ENCODE results near the gene PHACTR1. TPM values are rescaled to one million over a fixed set of nuclear protein-coding genes. Genes with fewer than 3 reads are reported as not detected.

The PHACTR1 gene
- total RNA-seq, 1 donor from 2014 or later: 7.9 TPM

DNA sequence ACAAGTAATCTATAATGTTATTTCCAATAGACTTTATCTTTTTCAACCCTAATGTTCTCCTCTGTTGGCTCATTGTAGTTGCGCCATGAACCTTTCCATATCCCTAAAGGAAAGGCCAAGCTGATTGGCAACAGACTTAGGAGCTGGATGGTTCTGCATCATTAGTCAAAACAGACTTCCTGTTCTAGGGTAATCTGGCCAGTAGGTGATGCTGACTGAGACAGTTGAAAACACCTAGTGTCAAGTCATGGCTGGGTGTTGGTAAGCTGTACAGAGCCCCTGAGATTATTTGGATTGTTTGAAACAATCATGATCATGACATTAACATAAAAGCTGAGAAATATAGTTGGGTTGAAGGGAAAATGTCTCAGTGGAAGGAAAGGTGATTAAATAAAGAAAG lies 231.4 kb downstream of the PHACTR1 start:
- DNase-seq (ENCODE audit: low read depth): no peak

DNA sequence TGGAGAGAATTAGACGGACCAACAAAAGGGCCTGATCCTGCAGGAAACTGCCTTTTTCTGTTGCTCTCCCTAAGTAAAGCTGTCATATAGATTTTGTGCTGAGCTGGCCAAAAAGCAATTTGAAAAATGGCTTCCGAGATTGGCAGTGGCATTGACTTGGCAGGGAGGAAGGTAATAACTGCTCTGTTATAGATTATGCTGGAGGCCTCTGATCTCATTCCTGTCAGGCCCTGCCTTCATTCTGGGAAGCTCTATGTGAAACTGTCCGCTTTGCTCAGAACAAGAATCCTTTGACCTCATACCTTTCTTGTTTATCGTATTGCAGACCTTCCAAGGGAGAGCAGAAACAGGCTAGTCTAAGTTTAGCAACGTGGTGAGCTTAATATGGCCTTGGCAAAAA lies 234.4 kb downstream of the PHACTR1 start:
- DNase-seq (ENCODE audit: low read depth): no peak

DNA sequence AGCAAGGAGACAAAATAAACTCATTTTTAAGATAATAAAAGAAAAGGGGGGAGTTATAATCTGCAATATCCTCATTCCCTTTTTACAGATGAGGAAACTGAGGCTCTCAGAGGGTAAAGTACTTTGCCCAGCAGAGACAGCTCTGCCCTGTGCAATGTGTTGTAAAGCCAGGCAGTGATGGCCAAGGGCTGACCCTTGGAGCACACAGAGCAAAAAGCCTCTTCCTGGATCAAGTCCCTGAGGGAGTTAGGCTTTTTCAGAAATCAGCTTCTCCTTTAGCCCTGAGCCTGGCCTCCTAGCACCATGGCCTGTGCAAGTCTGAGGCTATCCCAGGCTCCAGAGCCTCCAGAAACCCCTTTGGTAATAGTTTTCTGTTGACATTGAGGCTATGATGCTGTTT lies 234.8 kb downstream of the PHACTR1 start:
- no peak for DNase-seq (ENCODE audit: low read depth)

DNA sequence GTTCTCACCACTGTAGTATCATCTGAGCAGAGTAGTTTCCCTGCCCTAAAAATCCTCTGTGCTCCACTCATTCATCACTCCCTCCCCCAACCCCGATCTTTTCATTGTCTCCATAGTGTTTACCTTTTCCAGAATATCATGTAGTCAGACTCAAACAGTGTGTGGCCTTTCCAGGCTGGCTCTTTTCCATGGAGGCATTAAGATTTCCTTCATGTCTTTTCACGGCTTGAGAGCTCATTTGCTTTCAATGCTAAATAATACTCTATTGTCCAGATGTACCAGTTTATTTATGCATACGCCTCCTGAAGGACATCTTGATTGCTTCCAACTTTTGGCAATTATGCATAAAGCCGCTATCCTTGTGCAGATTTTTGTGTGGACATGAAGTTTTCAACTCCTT lies 235.8 kb downstream of the PHACTR1 start:
- DNase-seq (ENCODE audit: low read depth): no peak

DNA sequence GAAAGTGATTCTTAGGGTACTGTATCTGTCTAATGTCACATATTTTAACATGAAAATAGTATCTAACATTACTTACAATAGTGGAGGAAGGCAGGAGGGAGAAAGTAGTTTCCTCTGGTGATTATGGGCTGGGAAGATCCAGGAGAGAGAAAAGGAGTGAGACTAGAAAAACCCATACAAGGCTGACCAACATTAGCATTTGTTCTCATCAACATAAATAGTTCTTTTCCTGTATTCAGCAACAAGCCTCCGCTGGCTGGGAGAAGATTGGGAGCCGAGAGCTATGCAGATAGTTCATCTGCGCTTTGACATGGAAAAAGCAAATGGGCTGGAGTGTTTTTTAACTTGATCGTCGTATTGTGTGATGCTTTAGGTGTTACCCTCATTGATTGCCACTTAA lies 239.4 kb downstream of the PHACTR1 start:
- DNase-seq (ENCODE audit: low read depth): no peak

DNA sequence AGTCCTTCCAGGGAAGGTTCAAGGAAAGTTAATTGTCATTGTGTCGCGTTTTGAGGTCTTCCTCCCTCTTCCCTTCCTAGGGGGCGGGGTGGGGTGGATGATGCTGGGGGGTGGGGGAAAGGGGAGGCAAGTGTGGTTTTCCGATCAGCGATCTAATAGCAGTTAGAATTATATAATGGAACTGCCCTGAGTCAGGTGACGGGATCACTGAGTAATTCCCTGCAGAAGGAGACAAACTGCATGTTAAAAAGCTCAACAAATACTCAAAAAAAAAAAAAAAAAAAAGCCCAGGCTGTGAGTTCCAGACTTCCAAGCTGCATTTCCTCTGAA lies 240.4 kb downstream of the PHACTR1 start:
- DNase-seq (ENCODE audit: low read depth): no peak

DNA sequence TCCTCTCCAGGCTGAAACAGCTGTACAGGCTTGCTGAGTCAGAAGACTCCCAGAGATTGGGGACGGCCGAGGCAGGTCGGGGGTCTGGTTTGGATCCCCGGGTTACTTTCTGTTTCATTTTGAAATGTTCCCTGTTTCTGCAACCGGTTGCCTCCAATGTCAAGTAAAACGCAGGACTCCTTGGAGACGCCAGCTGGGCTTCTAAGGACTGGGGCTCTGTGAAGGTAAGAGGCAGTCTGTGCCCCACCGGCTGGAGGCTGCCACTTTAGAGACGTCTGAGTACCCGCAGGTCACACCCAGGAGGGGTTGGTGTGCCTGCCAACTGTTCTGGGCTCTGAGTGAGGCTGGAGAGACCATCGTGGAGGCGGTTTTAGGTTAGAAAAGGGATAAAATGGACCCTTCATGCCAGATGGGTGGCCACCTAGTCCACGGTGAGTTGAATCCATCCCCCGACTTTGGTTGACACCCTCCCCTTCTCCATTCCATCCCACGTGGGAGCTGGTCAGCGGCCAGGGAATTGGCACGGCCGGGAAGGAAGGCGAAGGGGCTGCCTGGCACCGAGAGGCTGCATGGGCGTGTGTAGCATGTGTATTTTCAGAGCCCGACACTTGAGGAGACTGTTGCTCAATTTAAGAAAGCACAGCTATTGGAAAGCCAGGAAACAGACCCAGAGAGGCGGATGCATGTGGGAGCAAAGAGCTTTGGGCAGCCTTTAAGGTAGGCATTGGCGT lies 240.9 kb downstream of the PHACTR1 start:
- DNase-seq (ENCODE audit: low read depth): peak; percentile 77

DNA sequence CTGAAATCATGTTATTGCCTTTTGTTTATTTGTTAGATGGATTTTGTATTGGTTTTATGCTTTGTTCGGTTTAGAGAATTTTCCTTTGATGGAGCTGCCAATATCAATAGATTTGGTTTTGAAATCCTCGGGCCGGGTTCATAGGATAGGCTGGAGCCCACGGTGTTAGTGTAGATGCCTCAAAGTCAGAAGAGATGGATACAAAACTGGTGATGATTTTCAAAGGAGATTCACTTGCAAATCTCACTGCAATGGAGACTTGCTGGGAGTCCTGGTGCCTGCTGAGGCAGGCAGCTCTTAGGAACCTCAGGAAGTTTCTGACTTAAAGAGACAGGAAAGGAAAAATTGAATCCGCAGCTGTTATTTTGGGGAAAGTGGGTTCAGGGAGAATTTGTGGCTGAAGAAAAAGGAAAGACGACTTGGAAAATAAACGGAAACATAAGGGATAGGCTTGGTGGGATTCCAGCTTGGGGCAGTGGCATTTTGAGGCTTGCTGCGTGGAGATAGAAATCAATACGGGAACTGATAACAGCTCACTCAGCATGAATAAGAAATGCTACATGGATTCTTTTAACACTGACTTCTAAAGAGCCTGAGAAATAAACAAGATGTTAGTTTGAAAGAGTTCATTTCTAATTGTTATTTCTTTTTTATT lies 241.6 kb downstream of the PHACTR1 start:
- DNase-seq (ENCODE audit: low read depth): peak; percentile 28

DNA sequence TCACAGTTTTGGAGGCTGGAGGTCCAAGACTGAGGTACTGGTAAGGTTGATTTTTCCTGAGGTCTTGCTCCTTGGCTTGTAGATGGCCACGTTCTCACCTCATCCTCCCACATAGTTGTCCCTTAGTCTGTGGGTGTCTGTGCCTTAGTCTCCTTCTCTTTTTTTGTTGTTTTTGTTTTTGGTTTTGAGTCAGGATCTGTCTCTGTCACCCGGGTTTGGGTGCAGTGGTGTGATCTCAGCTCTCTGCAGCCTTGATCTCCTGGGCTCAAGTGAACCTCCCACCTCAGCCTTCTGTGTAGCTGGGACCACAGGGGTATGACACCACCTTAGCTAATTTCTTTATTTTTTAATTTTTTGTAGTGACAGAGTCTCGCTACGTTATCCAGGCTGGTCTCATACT lies 245.2 kb downstream of the PHACTR1 start:
- DNase-seq (ENCODE audit: low read depth): no peak

DNA sequence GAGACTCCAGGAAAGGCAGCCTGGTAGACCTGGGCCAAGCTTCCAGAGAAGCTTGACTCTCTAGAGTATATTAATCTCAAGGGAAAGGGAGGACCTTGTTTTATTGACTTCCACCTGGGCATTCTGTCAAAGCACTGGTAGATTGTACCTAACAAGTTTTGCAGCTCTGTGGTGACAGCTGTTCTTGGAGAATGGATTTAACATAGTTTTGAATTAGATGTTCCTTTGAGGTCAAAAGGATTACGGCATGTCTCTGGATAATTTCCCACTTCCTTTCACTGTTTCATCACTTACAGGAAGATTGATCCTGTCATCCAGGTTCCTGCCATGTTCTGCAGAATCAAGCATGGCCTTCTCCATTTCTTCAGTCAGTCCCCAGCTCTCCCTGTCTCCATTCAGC lies 246.0 kb downstream of the PHACTR1 start:
- DNase-seq (ENCODE audit: low read depth): peak; percentile 44

DNA sequence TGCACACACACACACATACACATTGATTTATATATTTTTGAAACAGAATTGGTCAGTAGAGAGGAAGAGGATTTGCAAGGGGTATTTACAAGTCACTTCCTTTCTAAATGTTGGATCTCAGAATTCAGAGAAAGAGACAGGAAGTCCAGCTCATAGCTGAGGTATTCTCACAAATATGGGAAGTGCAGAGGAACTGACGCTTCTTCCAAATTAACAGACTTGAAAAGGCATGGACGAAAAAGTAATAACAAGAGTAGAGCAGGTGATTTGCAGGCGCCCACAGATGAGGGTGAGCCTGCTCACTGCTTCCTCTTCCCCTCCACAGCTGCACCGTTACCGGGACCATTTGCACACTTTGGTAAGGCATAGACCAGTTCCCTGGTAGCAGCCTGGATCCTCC lies 246.4 kb downstream of the PHACTR1 start:
- no peak for DNase-seq (ENCODE audit: low read depth)

DNA sequence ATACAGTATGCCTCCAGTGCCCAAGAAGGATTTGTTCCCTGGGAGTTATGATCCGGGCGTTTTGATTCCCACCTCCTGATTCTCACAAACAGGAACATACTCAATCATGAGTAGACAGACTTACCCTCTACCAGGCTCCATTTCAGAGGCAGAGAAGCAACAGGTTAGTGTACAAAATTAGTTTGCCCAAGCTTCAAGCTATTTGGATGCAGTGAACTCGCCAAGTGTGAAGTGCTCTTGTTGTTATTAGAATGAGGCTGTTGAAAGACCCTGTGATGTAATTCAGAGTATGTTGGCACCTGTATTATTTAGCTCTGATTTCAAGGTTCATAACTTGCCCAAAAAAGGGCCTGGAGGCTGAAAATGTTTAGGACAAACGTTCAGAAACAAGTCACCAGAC lies 247.0 kb downstream of the PHACTR1 start:
- DNase-seq (ENCODE audit: low read depth): no peak

DNA sequence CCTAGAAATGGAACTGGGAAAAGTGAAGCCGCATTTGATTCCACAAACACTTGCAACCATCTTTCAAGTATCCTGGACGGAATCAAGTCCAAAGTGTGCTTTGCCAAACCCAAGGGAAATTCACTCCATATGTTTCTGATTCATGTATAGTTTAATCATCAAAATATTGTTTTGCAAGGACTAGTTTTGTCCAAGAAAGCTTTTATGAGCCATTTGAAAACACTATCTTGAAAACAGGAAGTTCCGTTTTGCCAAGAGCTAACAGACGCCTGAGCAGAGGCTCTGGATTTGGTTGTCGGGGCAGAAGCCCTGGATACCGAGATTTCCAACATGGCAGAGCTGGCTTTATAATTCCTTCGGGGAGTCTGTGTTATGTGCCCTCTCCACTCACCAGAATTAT lies 251.1 kb downstream of the PHACTR1 start:
- DNase-seq (ENCODE audit: low read depth): no peak

DNA sequence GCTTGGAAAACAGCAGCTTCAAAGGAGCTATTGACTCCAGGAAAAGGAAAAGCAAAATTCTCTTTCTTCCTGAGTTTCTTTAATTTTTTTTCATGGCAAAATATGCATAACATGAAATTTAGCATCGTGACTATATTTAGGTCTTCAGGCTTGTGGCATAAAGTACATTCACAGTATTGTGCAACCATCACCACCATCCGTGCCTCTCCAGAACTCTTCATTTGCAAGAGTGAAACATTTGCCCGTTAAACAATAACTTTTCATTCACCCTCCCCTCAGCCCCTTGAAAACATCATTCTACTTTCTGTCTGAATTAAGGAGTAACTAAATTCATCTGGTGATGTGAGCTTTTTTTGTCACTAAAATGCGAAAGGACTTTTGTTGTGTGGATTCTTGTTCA lies 251.7 kb downstream of the PHACTR1 start:
- no peak for DNase-seq (ENCODE audit: low read depth)

DNA sequence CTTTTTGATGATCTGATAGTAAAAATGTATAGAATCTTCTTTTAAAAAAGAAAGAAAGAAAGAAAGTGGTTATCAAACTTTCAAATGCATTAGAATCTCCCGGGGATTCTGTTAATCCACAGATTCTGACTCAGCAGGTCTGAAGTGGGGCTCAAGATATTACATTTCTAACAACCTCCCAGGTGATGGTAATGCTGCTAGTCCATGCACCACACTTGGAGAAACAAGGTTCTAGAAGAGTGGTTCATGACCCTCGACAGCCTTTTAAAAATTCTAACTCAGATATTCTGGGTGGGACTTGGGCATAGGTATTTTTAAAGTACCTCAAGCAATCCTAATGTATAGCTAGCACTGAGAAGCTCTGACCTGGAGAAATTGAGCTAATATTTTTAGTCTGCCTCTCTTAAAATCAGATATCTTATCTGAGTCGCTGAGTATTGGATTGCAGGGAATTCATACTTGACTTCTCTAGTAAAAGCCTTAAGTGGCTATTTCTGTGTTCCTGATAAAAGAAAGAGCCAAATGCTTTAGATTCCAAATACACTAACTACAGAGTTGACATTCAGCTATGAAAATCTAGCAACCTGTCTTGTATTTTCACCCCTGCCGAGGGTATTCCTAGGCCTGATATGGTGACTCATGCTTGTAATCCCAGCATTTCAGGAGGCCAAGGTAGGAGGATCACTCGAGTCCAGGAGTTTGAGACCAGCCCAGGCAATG lies 252.4 kb downstream of the PHACTR1 start:
- DNase-seq (ENCODE audit: low read depth): no peak

DNA sequence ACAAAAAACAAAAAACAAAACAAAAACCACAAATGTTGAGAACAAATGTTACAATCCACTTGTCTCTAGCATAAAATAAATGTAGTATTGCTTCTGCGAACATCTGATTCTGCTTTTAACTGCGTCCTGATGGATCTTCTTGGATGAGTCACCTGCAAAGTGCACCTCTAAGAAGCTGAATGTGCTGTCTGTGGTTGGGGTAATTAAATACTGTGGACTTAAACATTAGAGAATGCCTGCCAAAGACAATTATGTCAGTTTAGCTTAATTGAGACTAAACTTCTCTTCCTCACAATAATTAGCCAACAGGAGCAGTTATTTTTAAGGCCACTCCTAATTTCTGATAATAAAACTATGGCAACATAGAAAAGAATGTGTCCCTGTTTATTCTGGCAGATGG lies 253.4 kb downstream of the PHACTR1 start:
- no peak for DNase-seq (ENCODE audit: low read depth)

DNA sequence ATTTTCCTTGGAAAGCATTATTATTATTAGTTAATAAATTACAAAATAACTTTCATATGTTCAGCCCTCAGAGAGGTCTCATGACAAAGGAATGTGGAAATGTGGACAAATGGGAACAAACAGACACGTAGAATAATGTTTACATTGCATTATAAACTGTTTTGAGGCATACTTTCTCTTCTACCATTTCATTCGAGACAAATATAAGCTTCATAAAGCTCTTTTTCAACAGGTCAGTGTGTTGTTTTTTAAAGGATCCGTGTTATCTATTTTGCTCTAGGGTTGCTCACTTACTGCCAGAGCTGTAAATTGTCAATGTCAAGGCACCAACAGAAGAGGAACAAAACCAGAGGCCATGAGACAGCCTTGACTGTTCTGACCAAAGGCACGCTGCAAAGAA lies 256.8 kb downstream of the PHACTR1 start:
- no peak for DNase-seq (ENCODE audit: low read depth)

DNA sequence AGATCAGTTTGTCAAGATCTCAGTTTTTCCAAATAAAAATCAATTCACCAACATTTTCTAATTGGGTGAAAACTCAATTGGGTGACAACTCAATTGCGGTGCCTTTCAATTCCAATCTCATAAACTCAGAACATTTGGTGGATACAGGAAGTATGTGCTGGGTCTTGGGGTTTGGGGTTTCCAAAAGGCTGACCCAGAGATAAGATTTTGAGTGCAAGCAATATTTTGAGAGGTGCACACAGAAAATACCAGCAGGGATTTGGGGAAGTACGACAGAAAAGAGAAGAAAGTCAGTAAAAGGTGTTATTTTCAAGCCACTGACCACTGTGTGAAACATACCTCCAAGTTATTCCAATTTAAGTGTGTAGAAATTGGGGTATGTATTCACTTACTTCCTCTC lies 258.0 kb downstream of the PHACTR1 start:
- DNase-seq (ENCODE audit: low read depth): no peak

DNA sequence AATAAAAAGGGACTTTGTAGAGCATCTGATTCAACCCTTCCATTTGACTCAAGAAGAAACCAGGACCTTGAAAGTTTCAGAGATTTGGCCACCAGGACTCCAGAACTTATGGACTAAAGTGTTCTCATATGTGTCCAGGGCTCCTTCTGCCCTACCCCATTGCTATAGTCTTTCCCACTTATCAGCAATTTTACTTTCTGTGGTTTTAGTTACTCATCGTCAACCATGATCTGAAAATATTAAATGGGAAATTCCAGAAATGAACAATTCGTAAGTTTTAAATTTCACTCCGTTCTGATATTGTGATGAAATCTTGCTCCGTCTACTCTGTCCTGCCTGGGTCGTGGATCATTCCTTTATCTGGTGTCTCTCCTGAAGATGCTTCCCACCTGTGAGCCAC lies 259.8 kb downstream of the PHACTR1 start:
- no peak for DNase-seq (ENCODE audit: low read depth)

DNA sequence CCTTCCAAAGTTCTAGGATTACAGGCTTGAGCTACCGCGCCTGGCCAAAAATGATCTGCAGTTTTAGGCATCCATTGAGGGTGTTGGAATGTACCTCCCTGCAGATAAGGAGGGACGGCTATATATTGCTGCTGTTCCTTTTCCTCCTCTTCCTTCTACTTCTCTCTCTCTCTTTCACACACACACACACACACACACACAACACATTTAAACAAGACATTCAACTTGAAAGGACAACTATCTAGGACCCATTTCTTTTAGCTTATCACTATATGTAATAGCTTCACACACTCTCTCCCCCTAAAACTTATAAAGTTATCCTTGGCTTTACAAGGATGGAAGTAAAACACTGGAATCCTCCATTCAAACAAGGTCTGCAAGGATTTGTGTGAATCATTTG lies 260.6 kb downstream of the PHACTR1 start:
- no peak for DNase-seq (ENCODE audit: low read depth)

DNA sequence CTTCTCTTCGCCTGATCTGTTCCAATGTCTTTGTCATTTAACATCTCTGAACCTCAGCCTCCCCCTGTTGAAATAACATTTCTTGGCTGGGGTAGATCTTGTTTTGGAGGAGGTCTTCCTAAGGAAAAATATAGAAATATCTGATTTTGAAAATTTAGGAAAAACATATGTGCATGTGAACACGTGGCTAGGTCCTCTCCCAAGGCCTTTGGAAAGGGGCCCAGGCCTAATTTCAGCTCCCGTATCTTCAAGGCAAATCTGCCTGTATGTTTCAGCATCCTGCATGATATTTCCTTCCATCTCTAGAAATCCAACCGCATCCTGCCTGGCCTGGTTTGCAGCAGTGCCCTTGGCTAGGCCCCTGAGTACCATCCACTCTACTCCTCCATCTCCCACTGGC lies 261.2 kb downstream of the PHACTR1 start:
- DNase-seq (ENCODE audit: low read depth): no peak

DNA sequence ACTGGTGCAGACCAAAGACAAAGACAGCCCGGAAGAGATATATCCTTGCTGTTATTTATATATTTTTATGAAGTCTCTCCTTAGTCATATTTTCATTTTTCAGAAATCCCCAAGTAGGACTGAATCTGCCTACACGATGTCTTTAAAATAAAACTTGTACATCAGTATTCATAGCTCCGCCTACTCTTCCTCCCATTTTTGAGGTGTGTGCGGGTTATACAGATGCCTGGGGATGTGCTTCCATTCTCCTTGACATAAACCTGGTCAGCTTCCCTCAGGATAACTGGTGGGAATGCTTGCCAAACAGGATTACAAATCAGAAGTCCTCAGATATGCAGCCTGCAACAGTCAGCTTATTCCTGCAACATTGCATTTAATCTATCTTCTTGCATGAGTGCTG lies 264.2 kb downstream of the PHACTR1 start:
- DNase-seq (ENCODE audit: low read depth): no peak

DNA sequence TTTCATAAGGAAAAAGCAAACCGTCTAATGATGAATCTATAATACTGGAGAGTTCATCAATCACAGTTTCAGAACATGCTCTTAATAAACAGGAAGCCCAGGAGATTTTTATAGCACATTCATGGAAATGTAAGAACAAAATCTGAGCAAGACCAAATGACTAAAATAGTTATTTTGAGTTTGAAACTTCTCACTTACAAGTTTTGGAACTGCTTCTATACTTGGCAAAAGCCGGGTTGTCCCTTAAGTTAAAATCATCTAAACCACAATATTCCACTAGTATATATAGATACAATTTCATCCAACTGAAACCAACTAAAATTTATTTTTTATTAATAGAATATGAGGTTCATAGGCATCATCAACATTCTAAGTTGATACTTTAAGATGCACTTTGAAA lies 268.2 kb downstream of the PHACTR1 start:
- DNase-seq (ENCODE audit: low read depth): no peak
